Central memory CD8-positive, alpha-beta T cell (primary cell): ENCODE results near the gene CDH19.

Source experiments
- ATAC-seq: fragments of 150-1000 bp; cut with Tn5 transposase; replicated peaks from 2 replicates; pipeline ENCODE4 v1.10.0; 2022; ENCODE audit warnings: mild to moderate bottlenecking, moderate FRiP score, moderate number of reproducible peaks; ENCODE audit not compliant: poor library complexity, severe bottlenecking; ENCODE audit errors: extremely low read depth
- DNase-seq, 2 donors: peaks; one replicate each; pipeline ENCODE4 v3.0.0; 2021; ENCODE audit warnings: low spot score in 2 of 2
- H3K27ac Mint-ChIP-seq: one replicate; pipeline ENCODE4 v1.8.0; 2022; ENCODE audit warnings: low read depth, mild to moderate bottlenecking, moderate library complexity, mixed read lengths
- H3K27me3 Mint-ChIP-seq: one replicate; pipeline ENCODE4 v1.8.0; 2022; ENCODE audit warnings: mixed read lengths
- H3K36me3 Mint-ChIP-seq: one replicate; pipeline ENCODE4 v1.8.0; 2022; ENCODE audit warnings: mild to moderate bottlenecking, moderate library complexity, mixed read lengths; ENCODE audit not compliant: insufficient read depth
- H3K4me1 Mint-ChIP-seq: one replicate; pipeline ENCODE4 v1.8.0; 2022; ENCODE audit warnings: mixed read lengths
- H3K4me3 Mint-ChIP-seq: one replicate; pipeline ENCODE4 v1.8.0; 2022; ENCODE audit warnings: mild to moderate bottlenecking, moderate library complexity, mixed read lengths
- H3K9me3 Mint-ChIP-seq: one replicate; pipeline ENCODE4 v1.8.0; 2022; ENCODE audit warnings: mixed read lengths

Gene CDH19

DNA sequence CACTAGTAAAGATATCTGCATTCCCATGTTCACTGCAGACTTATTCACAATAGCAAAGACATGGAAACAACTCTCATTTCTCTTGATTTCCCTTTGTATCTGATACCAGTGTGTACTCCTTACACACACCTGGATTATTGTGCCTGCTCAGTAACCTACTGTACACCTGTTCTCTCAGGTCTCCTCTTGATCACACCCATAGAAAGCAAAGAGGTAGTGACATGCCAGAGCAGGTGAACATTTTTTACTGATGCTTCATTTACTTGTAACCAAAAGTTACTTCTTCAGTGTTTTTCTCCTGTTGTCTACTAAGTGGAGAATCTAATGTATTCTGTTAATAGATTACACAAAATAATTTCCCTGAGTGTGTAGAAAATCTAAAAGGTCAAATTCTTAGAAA lies 46.8 kb downstream of the CDH19 start:
- H3K4me1 Mint-ChIP-seq, result no peaks in the 10 kb centered on the region
- no peaks in the 10 kb centered on the region for H3K36me3 Mint-ChIP-seq
- ATAC-seq, result no peak
- no peaks in the 10 kb centered on the region for H3K27me3 Mint-ChIP-seq
- no peak overlapping the region for H3K27ac Mint-ChIP-seq
- no peak overlapping the region for H3K4me3 Mint-ChIP-seq
- no peak for DNase-seq
- peaks cover 4% of the 10 kb centered on the region for H3K9me3 Mint-ChIP-seq

GRCh38 chr18:66555585-66555984 lies 48.3 kb downstream of the CDH19 start:
- H3K27me3 Mint-ChIP-seq, result no peaks in the 10 kb centered on the region
- H3K9me3 Mint-ChIP-seq, result peaks cover 4% of the 10 kb centered on the region
- no peak for ATAC-seq

DNA sequence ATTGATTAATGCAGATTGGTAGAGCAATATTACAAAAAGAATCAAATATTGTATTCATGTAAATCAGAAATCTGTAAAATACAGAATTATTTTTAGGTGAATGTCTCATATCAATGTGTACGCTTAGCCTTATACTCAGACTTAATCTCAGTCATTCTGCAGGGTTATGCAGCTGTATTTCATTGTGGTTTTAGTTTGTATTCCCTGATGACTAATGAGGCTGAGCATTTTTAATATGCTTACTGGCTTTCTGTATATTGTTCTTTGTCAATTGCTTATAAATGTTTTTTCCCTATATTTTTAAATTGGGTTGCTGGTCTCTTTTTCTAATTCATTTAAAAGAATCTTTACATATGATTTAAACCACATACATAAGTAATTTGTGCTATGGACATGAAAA lies 50.1 kb downstream of the CDH19 start:
- no peaks in the 10 kb centered on the region for H3K4me1 Mint-ChIP-seq
- DNase-seq, result no peak

More at GRCh38 chr18:66555585-66555984, 48.3 kb downstream of the CDH19 start:
- Mint-ChIP-seq H3K4me3 (no peak overlapping the region), H3K4me1 (no peaks in the 10 kb centered on the region), H3K36me3 (no peaks in the 10 kb centered on the region), H3K27ac (no peak overlapping the region)
- DNase-seq, result no peak

DNA sequence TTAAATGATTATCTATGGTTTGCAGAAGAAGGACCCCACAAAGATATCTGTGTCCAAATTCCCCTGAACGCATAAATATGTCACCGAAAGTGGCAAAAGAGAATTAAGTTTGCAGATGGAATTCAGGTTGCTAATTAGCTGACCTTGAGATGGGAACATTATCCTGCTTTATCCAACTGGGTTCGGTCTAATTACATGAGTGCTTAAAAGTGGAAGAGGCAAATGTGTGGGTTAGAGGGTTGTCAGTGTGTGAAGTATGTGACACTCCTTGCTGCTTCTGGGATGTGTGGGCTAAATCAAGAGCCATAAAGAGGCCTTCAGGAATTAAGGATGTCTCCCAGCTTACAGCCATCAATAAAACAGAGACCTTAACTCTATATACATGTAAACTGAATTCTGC lies 53.5 kb downstream of the CDH19 start:
- H3K27ac Mint-ChIP-seq, result no peak overlapping the region

More for the DNA sequence above, 50.1 kb downstream of the CDH19 start:
- no peak for ATAC-seq
- Mint-ChIP-seq H3K9me3 (peaks cover 6% of the 10 kb centered on the region), H3K36me3 (no peaks in the 10 kb centered on the region), H3K4me3 (no peak overlapping the region), H3K27ac (no peak overlapping the region), H3K27me3 (no peaks in the 10 kb centered on the region)

DNA sequence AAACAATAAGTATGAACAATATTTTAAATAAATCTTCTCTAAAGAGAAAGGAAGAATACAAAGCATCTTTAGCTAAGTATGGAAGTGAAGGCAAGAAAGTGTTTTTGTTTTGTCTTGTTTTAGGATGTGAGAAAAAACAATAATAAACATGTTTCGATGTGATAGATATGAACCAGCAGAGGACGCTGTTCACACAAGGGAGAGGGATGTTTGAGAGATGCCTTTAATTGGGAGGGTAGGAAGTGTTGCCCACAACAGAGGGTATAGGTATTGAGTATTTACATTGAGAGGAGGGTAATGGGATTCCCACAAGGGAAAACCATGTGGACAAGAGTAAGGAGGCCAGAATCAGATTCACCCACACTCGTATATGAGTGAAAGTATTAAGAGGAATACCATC lies 55.1 kb downstream of the CDH19 start:
- DNase-seq (no peak), ATAC-seq (no peak)
- Mint-ChIP-seq H3K4me3 (no peak overlapping the region), H3K4me1 (no peaks in the 10 kb centered on the region), H3K9me3 (peaks cover 31% of the 10 kb centered on the region), H3K36me3 (no peaks in the 10 kb centered on the region), H3K27me3 (no peaks in the 10 kb centered on the region), H3K27ac (no peak overlapping the region)

More for the DNA sequence above, 53.5 kb downstream of the CDH19 start:
- H3K9me3 Mint-ChIP-seq, result peaks cover 27% of the 10 kb centered on the region
- H3K27me3 Mint-ChIP-seq, result no peaks in the 10 kb centered on the region
- no peak for DNase-seq
- H3K4me1 Mint-ChIP-seq, result no peaks in the 10 kb centered on the region
- no peaks in the 10 kb centered on the region for H3K36me3 Mint-ChIP-seq
- H3K4me3 Mint-ChIP-seq, result no peak overlapping the region
- no peak for ATAC-seq

DNA sequence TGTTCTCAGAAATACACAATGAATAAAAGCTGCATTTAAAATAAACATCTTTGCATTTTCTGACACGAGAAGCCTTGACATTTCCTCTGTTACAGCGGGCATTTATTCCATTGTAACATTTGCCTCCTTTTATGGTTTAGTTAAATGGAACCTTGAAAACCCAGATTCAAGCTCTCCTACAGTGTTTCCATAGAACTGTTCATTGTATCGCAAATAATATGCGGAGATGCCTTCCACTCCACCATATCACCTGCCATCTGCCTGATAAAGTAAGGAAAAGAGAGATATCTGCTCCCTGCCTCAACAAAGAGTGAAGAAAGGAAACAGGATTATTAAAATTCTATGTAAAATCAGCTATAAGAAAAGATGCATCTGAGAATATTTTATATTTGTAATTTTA lies 69.8 kb downstream of the CDH19 start:
- Mint-ChIP-seq H3K27me3 (no peaks in the 10 kb centered on the region), H3K27ac (no peak overlapping the region), H3K9me3 (no peaks in the 10 kb centered on the region), H3K36me3 (no peaks in the 10 kb centered on the region), H3K4me1 (no peaks in the 10 kb centered on the region), H3K4me3 (no peak overlapping the region)
- ATAC-seq (no peak), DNase-seq (no peak)

GRCh38 chr18:66533693-66534092 lies 70.2 kb downstream of the CDH19 start:
- DNase-seq, result no peak
- Mint-ChIP-seq H3K27ac (no peak overlapping the region), H3K36me3 (no peaks in the 10 kb centered on the region), H3K9me3 (no peaks in the 10 kb centered on the region), H3K4me3 (no peak overlapping the region), H3K27me3 (no peaks in the 10 kb centered on the region), H3K4me1 (no peaks in the 10 kb centered on the region)
- ATAC-seq, result no peak

DNA sequence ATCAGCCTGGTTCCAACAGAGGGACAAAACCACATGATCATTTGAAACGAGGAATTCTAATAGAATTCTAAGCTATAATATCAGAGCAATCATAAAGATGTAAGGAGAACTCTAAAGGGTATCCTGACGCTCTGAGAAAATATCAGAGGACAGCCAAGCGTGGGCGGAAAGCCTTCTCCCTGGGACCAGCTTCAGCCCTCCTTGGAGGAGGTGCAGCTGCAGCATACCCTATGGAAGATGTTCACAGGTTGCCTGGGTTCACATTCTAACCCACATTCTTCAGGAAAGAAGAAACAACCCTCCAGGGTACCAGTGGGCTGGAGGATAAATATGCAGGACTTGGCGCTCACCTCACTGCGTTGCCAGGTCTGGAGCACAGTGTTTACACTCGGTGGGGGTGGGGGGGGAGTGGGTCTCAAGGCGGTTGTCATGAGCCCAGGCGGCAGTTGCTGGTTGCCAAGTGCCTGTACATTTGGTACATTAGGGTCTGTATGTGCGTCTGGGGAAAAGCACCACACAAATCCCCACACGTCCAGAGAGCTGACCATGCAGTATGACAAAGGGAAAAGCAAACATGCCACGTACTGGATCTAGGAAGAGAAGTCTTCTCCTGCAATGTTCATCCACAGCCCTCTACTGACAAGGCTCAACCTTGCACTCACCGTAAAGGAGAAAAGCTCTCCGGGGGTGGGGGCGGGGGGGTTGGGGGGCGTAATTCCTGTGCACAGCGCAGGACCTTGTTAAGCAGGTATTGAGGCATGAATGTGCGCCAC lies 80.5 kb downstream of the CDH19 start:
- ATAC-seq (no peak), DNase-seq (no peak)
- Mint-ChIP-seq H3K36me3 (no peaks in the 10 kb centered on the region), H3K4me3 (no peak overlapping the region), H3K4me1 (no peaks in the 10 kb centered on the region), H3K9me3 (no peaks in the 10 kb centered on the region), H3K27ac (no peak overlapping the region), H3K27me3 (no peaks in the 10 kb centered on the region)

- Mint-ChIP-seq H3K4me1 (no peaks in the 10 kb centered on the region), H3K9me3 (no peaks in the 10 kb centered on the region), H3K4me3 (no peak overlapping the region), H3K27me3 (no peaks in the 10 kb centered on the region), H3K36me3 (no peaks in the 10 kb centered on the region), H3K27ac (no peak overlapping the region)
- ATAC-seq, result no peak
- no peak for DNase-seq
These were observed 89.9 kb downstream of the CDH19 start for GRCh38 chr18:66513996-66514395.

GRCh38 chr18:66511792-66512191 lies 92.1 kb downstream of the CDH19 start:
- ATAC-seq (no peak), DNase-seq (no peak)
- H3K9me3 Mint-ChIP-seq, result peaks cover 6% of the 10 kb centered on the region
- H3K36me3 Mint-ChIP-seq, result no peaks in the 10 kb centered on the region
- H3K4me1 Mint-ChIP-seq, result no peaks in the 10 kb centered on the region
- H3K27me3 Mint-ChIP-seq, result no peaks in the 10 kb centered on the region
- no peak overlapping the region for H3K27ac Mint-ChIP-seq
- no peak overlapping the region for H3K4me3 Mint-ChIP-seq

DNA sequence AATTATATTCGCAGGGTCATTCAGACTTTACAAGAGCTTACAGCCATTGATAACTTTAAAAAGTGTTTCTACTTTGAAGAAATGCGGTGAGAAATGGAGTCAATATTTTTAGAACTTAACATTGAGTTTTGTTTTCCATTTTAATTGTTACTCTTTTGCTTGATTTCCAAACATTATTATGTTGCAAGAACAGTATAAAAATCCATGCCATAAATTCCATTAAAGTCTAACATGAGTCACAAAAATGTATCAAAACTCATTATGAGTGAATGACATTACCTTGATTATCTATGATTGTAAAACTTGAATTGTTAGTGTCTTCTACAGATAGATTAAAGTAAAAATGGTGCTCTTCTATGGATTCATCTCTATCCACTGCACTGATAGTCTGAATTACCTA lies 92.6 kb downstream of the CDH19 start:
- DNase-seq (no peak), ATAC-seq (no peak)
- H3K36me3 Mint-ChIP-seq, result no peaks in the 10 kb centered on the region
- no peaks in the 10 kb centered on the region for H3K27me3 Mint-ChIP-seq
- H3K27ac Mint-ChIP-seq, result no peak overlapping the region
- H3K4me1 Mint-ChIP-seq, result no peaks in the 10 kb centered on the region
- H3K9me3 Mint-ChIP-seq, result peaks cover 6% of the 10 kb centered on the region
- no peak overlapping the region for H3K4me3 Mint-ChIP-seq

- Mint-ChIP-seq H3K9me3 (peaks cover 11% of the 10 kb centered on the region), H3K36me3 (no peaks in the 10 kb centered on the region), H3K4me3 (no peak overlapping the region), H3K27ac (no peak overlapping the region), H3K27me3 (no peaks in the 10 kb centered on the region), H3K4me1 (no peaks in the 10 kb centered on the region)
- ATAC-seq (no peak), DNase-seq (no peak)
These were observed 93.4 kb downstream of the CDH19 start for GRCh38 chr18:66510357-66511045.

GRCh38 chr18:66508937-66509336 lies 95.0 kb downstream of the CDH19 start:
- no peaks in the 10 kb centered on the region for H3K4me1 Mint-ChIP-seq
- H3K4me3 Mint-ChIP-seq, result no peak overlapping the region

More at GRCh38 chr18:66508937-66509336, 95.0 kb downstream of the CDH19 start:
- no peak for ATAC-seq
- H3K9me3 Mint-ChIP-seq, result peaks cover 11% of the 10 kb centered on the region
- H3K36me3 Mint-ChIP-seq, result no peaks in the 10 kb centered on the region
- H3K27ac Mint-ChIP-seq, result no peak overlapping the region
- no peaks in the 10 kb centered on the region for H3K27me3 Mint-ChIP-seq
- DNase-seq, result no peak
